T-helper 2 cell (primary cell): ENCODE measurements around the gene DRD2.
"Not testable (repeated sequence)": the region's sequence is repeated elsewhere in the genome, so short reads cannot be mapped to it uniquely, and the experiment has no call there.

Experiments used
- DNase-seq, 5 experiments: peaks; one replicate each; pipeline versions ENCODE4 v3.0.0 to v3.0.0-alpha.2; 2012 to 2022
- total RNA-seq, 2 donors: gene quantifications; one replicate each; lab custom pipeline; 2026; lab: John Stamatoyannopoulos, UW

Gene DRD2
- 0 to 0.07 reads per million in 2 donors for total RNA-seq

GRCh38 chr11:113475160-113475761, at the start of gene DRD2:
Gene DRD2, minus strand, starts transcription at chr11:113475398. Its CDS starts 50,747 bp downstream, at chr11:113424651.
- no peak for DNase-seq

DNA sequence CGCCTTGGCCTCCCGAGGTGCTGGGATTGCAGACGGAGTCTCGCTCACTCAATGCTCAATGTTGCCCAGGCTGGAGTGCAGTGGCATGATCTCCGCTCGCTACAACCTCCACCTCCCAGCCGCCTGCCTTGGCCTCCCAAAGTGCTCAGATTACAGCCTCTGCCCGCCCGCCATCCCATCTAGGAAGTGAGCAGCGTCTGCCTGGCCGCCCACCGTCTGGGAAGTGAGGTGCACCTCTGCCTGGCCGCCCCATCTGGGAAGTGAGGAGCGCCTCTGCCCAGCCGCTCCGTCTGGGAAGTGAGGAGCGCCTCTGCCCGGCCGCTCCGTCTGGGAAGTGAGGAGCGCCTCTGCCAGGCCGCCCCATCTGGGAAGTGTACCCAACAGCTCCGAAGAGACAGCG, 48.7 kb upstream of the DRD2 start:
- DNase-seq, result not testable (repeated sequence)

DNA sequence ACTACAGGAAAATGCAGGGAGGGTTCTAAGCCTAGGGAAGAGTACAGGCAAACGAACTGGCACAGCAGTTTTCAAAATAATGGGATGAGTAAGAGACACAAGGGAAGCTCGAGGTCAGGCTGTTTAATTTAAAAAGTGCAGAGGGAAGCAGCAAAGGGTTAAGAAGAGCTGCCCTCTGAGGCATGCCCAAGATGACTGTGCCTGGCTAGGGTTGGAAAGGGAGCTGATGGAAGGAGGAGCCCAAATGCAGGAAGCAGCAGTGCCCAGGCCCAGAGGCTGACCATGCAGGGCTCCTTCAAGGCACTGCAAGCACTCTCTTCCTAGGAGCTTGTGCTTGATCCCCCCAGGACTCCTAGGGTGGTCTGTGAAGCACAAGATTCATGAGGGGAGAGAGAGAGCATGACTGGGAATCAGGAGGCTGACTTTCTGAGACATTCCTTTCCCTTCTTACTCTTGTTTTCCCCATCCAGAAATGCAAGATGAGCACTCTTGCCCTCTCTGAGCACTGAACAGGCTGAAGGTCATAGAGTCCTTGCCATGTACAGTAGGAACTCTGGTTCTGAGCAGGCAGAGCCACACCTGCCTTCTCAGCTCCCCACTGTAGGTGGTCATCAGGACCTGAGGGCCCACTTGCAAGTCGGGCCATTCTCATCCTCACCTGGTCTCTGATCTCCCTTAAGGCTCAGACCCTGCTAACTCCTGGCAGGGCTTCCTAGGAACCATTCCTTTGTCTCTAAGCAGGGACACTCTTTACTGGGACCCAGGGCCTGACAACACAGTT, 46.7 kb upstream of the DRD2 start:
- DNase-seq, result no peak

DNA sequence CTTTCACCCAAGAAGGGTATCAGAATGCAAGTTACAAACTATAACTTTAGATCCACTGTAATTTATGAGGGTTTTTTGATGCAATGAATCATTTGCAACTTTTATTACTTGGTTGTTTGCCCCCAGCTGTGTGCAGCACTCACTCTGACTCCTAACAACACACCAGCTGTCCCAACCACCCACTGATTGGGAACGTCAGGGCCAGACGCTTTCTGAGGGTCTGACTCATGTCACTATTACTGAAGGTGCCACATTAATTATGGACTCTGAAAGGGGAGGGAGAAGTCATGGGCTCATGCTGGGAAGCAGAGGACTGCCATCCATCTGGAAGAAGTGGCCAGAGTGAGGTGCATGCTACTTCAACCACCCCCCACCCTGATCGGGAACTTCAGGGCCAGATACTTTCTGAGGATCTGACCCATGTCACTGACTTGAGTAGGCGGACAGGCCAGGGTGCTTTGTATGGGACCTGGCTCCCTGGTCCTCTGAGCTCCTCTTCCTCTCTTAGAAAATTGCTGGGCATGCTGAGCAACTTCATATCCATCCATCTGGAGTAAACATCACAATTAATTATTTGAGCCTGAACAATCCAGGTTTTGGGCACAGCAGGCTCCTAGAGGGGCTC, 44.9 kb upstream of the DRD2 start:
- no peak for DNase-seq

DNA sequence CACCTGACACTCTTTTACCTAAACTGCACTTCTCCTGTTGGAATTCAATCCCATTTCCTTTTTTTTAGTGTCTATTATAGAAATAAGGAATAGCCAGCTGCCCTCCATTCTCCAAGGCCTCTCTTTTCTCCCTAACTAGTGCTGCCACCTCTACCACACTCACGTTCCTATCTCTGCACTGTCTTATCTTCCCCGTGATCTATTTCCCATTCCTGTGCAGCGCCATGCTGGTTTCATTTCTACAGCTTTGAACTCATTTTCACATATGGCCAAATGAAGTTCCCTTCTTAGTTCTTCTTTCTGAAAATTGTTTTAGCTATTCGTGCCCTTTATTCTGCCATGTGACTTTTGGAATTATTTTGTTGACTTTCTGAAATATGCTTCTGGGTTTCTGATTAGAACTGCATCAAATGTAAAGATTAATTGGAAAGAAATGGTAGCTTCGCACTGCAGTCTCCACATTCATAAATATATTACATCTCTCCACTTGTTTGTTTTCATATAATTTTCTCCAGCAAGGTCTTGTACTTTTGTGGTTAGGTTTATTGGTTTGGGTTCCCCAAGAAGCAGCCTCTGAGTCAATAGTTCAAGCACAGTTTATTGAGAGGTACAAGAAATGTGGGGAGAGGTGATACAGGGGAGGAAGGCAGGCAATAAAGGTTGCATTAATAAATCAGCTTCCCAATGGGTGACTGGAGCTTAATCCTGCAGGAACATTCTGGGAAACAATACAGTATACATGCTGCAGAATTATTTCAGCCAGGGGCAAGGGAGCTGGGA, 43.7 kb upstream of the DRD2 start:
- DNase-seq, result no peak

- DNase-seq, result no peak
Observed at GRCh38 chr11:113517361-113517760, 42.2 kb upstream of the DRD2 start.

GRCh38 chr11:113514856-113515255, 39.7 kb upstream of the DRD2 start:
- DNase-seq, result no peak

- DNase-seq, result no peak
Observed at GRCh38 chr11:113507341-113507740, 32.1 kb upstream of the DRD2 start.

DNA sequence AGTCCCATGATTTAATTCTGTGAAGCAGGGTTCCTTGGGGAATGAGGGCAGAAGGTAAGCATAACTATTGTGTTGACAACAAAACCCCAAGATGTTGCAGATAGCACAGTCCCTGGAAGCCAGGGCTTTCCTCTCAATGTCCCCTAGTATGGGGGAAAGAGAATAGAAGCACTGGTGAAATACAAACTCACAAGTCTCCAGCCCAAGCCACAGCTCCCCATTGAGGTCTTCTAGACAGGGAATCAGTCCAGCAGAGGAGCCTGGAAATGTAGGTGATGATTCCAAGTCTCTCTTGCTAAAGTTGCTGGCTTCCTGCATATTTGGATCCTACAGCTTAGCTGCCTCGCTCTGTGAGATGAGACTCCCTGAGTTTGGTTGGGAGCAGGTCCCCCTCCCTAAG, 31.7 kb upstream of the DRD2 start:
- DNase-seq, result no peak

DNA sequence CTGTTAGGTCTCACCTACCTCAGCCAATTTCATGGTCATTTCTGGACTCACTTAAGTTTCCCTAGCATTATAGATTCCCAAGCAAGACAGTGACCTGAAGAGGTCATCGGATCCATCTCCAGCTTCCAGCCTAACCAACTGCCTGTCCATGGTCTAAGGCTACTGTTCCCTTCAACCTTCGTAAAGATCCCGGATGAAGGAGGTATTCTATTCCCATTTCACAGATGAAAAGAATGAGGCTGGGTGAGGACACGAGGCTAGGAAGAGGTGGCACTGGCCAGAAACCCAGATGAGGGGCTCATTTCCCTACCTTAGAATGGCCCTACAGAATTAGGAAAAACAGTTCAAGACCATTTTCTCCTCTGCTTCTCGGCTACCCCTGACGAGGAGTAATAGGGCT, 31.3 kb upstream of the DRD2 start:
- no peak for DNase-seq

DNA sequence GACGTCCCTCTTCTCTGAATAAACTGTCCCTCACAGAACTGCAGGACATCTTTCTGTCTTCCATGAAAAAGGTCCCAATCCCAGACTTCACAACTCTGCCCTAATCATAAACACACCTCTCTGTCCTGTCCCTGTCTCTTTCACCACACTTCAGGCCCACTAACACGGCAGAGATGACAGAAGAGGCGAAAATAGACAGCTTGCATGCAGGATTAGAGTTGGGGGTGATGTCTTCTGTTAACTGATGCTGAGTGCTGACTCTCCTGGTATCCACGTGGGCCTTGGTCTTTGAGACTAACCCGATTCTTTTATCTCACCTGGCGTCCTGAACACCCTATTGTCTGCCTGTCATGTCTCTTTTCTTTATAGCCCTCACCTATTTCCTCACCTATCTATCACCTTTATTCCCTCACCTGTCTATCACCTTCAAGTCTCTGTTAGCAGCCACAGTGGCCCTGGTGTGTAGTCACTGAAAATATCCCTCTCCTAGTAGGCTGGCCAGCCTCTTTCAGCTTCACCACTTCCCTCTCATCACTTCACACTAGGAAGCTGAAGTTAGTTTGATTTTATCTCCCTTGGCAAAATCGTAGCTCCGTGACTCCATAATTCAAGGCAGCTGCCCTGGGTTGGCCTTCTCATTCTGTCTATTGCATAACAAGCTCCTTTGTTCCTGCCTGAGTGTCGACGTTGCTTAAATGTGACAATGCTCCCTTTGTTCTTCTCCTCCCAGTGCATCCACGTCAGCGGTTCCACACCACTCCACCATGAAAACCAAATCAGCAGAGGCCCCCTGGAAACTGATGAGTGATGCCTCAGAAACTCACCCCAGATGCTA, 30.6 kb upstream of the DRD2 start:
- no peak for DNase-seq

- no peak for DNase-seq
Observed at GRCh38 chr11:113505046-113505445, 29.8 kb upstream of the DRD2 start.

- no peak for DNase-seq
Observed at GRCh38 chr11:113504586-113504985, 29.4 kb upstream of the DRD2 start.

GRCh38 chr11:113504071-113504470, 28.9 kb upstream of the DRD2 start:
- no peak for DNase-seq

DNA sequence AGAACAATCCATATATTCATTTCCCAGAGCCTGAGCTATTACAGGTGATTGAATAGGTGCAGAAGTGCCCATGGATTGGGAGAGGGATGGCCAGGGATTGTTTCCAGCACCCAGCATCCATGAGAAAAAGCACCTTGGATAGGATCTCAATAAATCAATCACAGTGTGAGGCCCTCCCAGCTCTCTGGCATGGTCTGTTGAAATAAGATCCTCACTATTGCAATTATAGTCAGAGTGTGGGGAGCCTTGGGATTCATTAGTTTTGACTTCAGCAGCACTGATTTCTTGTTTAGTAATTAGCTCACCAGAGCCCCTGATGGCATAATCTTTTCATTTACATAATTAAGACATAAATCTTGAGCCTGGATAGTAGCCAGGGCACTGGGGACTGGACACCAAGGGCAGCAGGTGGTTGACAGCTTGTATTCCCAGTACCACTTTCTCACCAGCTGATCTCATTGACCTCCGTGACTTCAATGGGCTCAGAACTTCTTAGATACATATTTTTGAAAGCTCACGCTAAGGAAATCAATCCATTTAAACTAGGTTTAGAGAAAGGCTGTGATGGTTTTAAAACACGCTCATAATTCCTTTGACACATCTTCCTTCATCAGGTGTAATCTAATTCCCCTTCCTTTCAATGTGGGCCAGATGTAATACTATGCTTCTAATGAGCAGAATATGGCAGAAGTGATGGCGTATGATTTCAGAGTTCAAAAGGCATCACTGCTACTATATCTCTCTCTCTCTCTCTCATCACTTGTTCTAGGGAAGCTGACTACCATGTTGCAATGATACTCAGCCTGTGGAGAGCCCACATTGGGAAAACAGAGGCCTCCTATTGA, 22.1 kb upstream of the DRD2 start:
- no peak for DNase-seq

- no peak for DNase-seq
Observed at GRCh38 chr11:113496026-113496651, 20.9 kb upstream of the DRD2 start.

GRCh38 chr11:113494021-113494420, 18.8 kb upstream of the DRD2 start:
- no peak for DNase-seq

GRCh38 chr11:113493206-113493605, 18.0 kb upstream of the DRD2 start:
- DNase-seq, result no peak

DNA sequence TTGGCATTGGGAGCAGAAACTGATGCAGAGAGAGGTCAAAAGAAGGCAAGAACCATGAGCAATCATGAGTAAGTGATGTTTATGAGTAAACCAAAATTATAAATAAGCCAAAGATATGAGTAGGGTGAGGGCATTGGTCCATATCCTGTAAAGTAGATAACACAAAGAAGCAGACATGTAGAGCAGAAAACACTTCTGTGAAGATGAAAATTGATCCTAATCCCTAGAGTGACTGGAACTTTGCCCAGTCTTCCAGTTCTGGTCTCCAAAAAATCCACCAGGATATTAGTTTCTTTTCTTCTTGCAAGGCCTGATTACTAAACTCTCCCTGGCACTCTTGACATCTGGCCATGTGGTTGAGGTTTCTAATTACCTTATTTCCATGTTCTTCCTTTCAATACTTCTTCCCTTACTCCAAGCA, 13.7 kb upstream of the DRD2 start:
- DNase-seq, result no peak

DNA sequence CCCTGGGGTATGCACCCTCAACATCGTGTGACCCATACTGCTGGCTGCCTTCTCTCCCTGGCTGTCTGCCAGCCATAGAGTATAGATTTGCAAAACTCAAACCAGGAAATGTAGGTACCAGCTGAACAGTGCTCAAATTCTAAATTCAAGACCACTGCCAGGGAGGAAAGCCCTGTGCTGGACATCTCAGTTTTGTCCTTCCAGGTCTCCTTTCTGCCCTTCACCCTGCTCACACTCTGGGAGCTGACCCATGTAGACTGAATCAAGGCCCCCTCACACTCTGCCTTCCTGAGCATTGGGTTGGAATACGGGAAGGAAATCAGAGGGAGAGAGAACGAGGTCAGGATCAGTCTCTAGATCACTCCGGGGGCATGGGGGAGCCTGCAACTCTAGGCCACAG, 12.4 kb upstream of the DRD2 start:
- DNase-seq, result no peak

DNA sequence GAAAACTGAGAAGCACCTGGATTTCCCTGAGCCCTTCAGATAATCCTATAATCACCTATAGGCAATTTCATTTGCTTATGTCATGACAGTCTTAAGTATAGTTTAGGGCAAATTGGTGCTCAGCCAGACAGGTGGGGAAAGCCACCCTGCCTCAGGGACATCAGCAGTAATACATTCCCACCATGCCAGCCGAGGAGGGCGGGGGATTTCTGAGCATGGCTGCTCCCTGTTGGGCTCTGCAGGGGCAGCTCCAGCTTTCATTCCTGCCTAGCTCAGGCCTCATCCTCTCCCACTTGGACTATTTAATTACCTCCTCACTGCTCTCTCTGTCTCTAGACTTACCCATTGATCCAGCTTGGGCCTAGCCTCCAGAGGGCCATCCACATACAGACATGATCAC, 9.0 kb upstream of the DRD2 start:
- DNase-seq, result no peak
